Activated CD4-positive, alpha-beta T cell treated with anti-CD3 and anti-CD28 coated beads, Interleukin-2, amount 50 U/mL, for 4 hours (primary cell): ENCODE data around the gene ZSWIM4.

Source experiments
- DNase-seq, 2 experiments: peaks; one replicate each; pipeline ENCODE4 v3.0.0-alpha.2; 2020

Gene ZSWIM4

GRCh38 chr19:13880059-13881043 is 85.1 kb downstream of the ZSWIM4 start:
- DNase-seq, result peak; percentile 99

GRCh38 chr19:13881251-13881691 is 86.0 kb downstream of the ZSWIM4 start:
- DNase-seq, result no peak
